VCaP (cell line): ENCODE results near the gene ALDH1B1.

Source experiments
- H3K27ac ChIP-seq: fragments of 450-650 bp; 2 replicates; pipeline ENCODE4 v1.5.1; 2017
- CTCF ChIP-seq: fragments of 450-650 bp; conservative IDR thresholded peaks from 2 replicates; pipeline ENCODE4 v1.5.1; 2017; ENCODE audit warnings: mild to moderate bottlenecking, moderate library complexity

The ALDH1B1 gene

GRCh38 chr9:38392235-38393127, at the start of gene ALDH1B1:
ALDH1B1 (plus strand) TSS chr9:38392702; CDS start chr9:38395749, 3,047 bp downstream.
- H3K27ac ChIP-seq = peak within 1 kb of the TSS; percentile 83; the same call in 1 of the 2 replicates
- peak; percentile 47 for TF ChIP-seq CTCF

- no peak for TF ChIP-seq CTCF
- no peak overlapping the region for H3K27ac ChIP-seq
Measured at GRCh38 chr9:38343037-38343436, 49.5 kb upstream of the ALDH1B1 start.

- TF ChIP-seq CTCF = no peak
- H3K27ac ChIP-seq = no peak overlapping the region
Measured at GRCh38 chr9:38343552-38343951, 49.0 kb upstream of the ALDH1B1 start.

GRCh38 chr9:38344566-38345324, 47.8 kb upstream of the ALDH1B1 start:
- no peak overlapping the region for H3K27ac ChIP-seq
- TF ChIP-seq CTCF = no peak

GRCh38 chr9:38345851-38346755, 46.4 kb upstream of the ALDH1B1 start:
- TF ChIP-seq CTCF = no peak
- no peak overlapping the region for H3K27ac ChIP-seq

- H3K27ac ChIP-seq = no peak overlapping the region
- TF ChIP-seq CTCF = no peak
Measured at GRCh38 chr9:38346811-38347210, 45.7 kb upstream of the ALDH1B1 start.
